Left lung (tissue), 10 donors: ENCODE measurements around the gene PCDHGA1. TPM values are rescaled to one million over a fixed set of nuclear protein-coding genes. Genes with fewer than 3 reads are reported as not detected.

Experiments used
- ATAC-seq: fragments of 200-7000 bp; cut with Tn5 transposase; one replicate; pipeline ENCODE4 v1.9.1; 2020; ENCODE audit warnings: moderate library complexity
- DNase-seq, 4 donors: peaks; one replicate each; pipeline ENCODE4 v3.0.0-alpha.2; 2013 to 2020
- H3K27ac ChIP-seq, 2 donors: fragments of 200-600 bp; sonication (generic) in 1 of 2; one replicate each; pipeline versions ENCODE4 v1.5.0 to v1.8.0; 2020 to 2021
- H3K27me3 ChIP-seq, 2 donors: fragments of 200-600 bp; sonication (generic) in 1 of 2; one replicate each; pipeline versions ENCODE4 v1.5.0 to v1.8.0; 2020 to 2021
- H3K36me3 ChIP-seq, 2 donors: fragments of 200-600 bp; sonication (generic) in 1 of 2; one replicate each; pipeline versions ENCODE4 v1.5.0 to v1.8.0; 2020 to 2021
- H3K4me1 ChIP-seq, 2 donors: fragments of 200-600 bp; one replicate each; pipeline ENCODE4 v1.8.0; 2021
- H3K4me3 ChIP-seq, 2 donors: fragments of 200-600 bp; sonication (generic) in 1 of 2; one replicate each; pipeline versions ENCODE4 v1.5.0 to v1.8.0; 2020 to 2021; ENCODE audit warnings: mild to moderate bottlenecking in 1 of 2
- H3K9me3 ChIP-seq, 2 donors: fragments of 200-600 bp; sonication (generic) in 1 of 2; one replicate each; pipeline versions ENCODE4 v1.5.0 to v1.8.0; 2020 to 2021
- CTCF ChIP-seq, 2 donors: fragments of 200-600 bp; sonication (generic) in 1 of 2; IDR thresholded peaks; one replicate each; pipeline versions ENCODE4 v1.5.0 to v1.8.0; 2021; ENCODE audit warnings: antibody characterized with exemption in 2 of 2
- intact Hi-C, 2 donors: fragments of 100-400 bp; cut with DNase I; formaldehyde crosslinking; loops; one replicate each; pipeline versions ENCODE4 v1.11.2 to v1.14.2; 2022
- polyA plus RNA-seq, 6 donors: library from polyadenylated mRNA; unstranded; fragments of 120-200 nt; gene quantifications; one replicate each; pipeline ENCODE4 v1.2.1, GENCODE V29; 2013; ENCODE audit not compliant: insufficient read length in 6 of 6
- total RNA-seq, 2 donors: library from RNA; stranded (reverse); fragmentation: NEBNext Ultra II Directional; extraction: Animal tissue kit (Norgen Biotek cat#: 25700); gene quantifications; one replicate each; pipeline ENCODE4 v1.2.1, GENCODE V29; 2021
- donor health status: DM: no; HTN: yes; CAD: no.
- donor health status: DM: no; HTN: no; CAD: no.

PCDHGA1 gene
- total and polyA plus RNA-seq, 8 donors: 0.38 to 1.1 (median 0.75) TPM

- H3K4me1 ChIP-seq: peaks cover 10 to 58% of the 10 kb centered on the region in 2 donors
- peak overlapping the region; percentile 60 to 72 for H3K27ac ChIP-seq
- intact Hi-C loops: loop anchor here in 1 of 2 donors (10.0 kb wide), 1 partner anchor 111 kb away; the partner anchor contains the start of genes PCDHGA10 and PCDHGB7
- DNase-seq (no peak), ATAC-seq (no peak)
- TF ChIP-seq CTCF (IDR thresholded peaks at IDR 0.05): no peak
- no peaks in the 10 kb centered on the region for H3K27me3 ChIP-seq
- H3K9me3 ChIP-seq: no peaks in the 10 kb centered on the region
- no peak overlapping the region for H3K4me3 ChIP-seq
- H3K36me3 ChIP-seq: peaks cover 0 to 84% of the 10 kb centered on the region in 2 donors
These were observed 195.3 kb downstream of the PCDHGA1 start for GRCh38 chr5:141525653-141526052.

DNA sequence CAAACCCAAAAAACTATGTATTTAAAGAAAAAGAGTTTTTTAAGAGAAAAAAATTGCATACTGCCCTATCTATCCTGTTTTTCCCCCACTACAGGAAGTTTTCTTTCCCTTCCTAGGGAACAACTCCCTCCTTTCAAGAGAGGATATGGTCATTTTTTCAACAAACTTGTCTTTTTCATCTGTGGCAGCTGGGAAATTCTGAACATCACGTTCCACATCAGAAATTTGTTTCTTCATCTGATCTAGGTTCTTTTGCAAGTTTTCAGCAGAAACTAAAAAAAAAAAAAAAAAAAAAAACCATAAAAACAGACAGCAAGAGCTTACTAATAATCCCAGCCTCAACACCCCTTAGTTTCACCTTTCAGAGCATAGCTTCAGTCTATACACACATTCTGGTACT is 197.1 kb downstream of the PCDHGA1 start:
- Histone ChIP-seq H3K27ac (peak overlapping the region; percentile 38 to 58), H3K4me1 (peaks cover 0 to 40% of the 10 kb centered on the region in 2 donors), H3K27me3 (no peaks in the 10 kb centered on the region), H3K4me3 (no peak overlapping the region), H3K36me3 (peaks cover 0 to 92% of the 10 kb centered on the region in 2 donors), H3K9me3 (no peaks in the 10 kb centered on the region)
- TF ChIP-seq CTCF (IDR thresholded peaks at IDR 0.05): no peak
- no peak for ATAC-seq
- peak in 1 of 4 donors; percentile 65 for DNase-seq
- intact Hi-C loops: loop anchor here in 1 of 2 donors (10.0 kb wide), 1 partner anchor 113 kb away; the partner anchor contains the start of genes PCDHGA10 and PCDHGB7

GRCh38 chr5:141528291-141528984 is 198.1 kb downstream of the PCDHGA1 start:
- H3K27ac ChIP-seq: peak overlapping the region; percentile 57 to 58
- no peaks in the 10 kb centered on the region for H3K9me3 ChIP-seq
- H3K36me3 ChIP-seq: peaks cover 0 to 92% of the 10 kb centered on the region in 2 donors
- intact Hi-C loops: loop anchor here in 1 of 2 donors (10.0 kb wide), 1 partner anchor 114 kb away; the partner anchor contains the start of genes PCDHGA10 and PCDHGB7
- ATAC-seq (no peak), DNase-seq (peak in 2 of 4 donors; percentile 62 to 65)
- peaks cover 0 to 32% of the 10 kb centered on the region in 2 donors for H3K4me1 ChIP-seq
- H3K4me3 ChIP-seq: no peak overlapping the region
- no peak for TF ChIP-seq CTCF (IDR thresholded peaks at IDR 0.05)
- H3K27me3 ChIP-seq: no peaks in the 10 kb centered on the region

GRCh38 chr5:141529002-141529401 is 198.7 kb downstream of the PCDHGA1 start:
- Histone ChIP-seq H3K27me3 (no peaks in the 10 kb centered on the region), H3K27ac (peak overlapping the region; percentile 57 to 58), H3K9me3 (no peaks in the 10 kb centered on the region), H3K36me3 (peaks cover 0 to 92% of the 10 kb centered on the region in 2 donors), H3K4me1 (peaks cover 0 to 29% of the 10 kb centered on the region in 2 donors), H3K4me3 (no peak overlapping the region)
- ATAC-seq (peak; percentile 6), DNase-seq (peak in 2 of 4 donors; percentile 69 to 75)
- no peak for TF ChIP-seq CTCF (IDR thresholded peaks at IDR 0.05)
- intact Hi-C loops: loop anchor here in 1 of 2 donors (10.0 kb wide), 1 partner anchor 114 kb away; the partner anchor contains the start of genes PCDHGA10 and PCDHGB7

DNA sequence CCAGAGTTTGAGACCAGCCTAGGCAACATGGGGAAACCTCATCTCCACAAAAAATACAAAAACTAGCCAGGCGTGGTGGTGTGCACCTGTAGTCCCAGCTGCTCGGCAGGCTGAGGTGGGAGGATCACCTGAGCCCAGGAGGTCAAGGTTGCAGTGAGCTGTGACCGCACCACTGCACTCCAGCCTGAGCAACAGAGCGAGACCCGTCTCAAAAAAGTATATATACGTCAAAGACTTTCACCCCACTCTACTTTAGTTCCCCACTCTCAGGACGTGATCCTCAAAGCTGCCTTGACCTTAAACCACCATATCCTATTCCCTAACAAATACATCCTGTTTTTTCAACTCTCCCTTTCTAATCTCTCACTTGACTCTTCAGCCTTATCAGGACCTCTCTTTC is 199.6 kb downstream of the PCDHGA1 start:
- no peak for TF ChIP-seq CTCF (IDR thresholded peaks at IDR 0.05)
- no peaks in the 10 kb centered on the region for H3K9me3 ChIP-seq
- H3K36me3 ChIP-seq: peaks cover 0 to 90% of the 10 kb centered on the region in 2 donors
- intact Hi-C loops: loop anchor here in 1 of 2 donors (10.0 kb wide), 1 partner anchor 115 kb away; the partner anchor contains the start of genes PCDHGA10 and PCDHGB7
- DNase-seq: no peak
- ATAC-seq: no peak
- H3K4me1 ChIP-seq: peaks cover 0 to 21% of the 10 kb centered on the region in 2 donors
- peak overlapping the region in 1 of 2 donors; percentile 58 for H3K27ac ChIP-seq
- no peak overlapping the region for H3K4me3 ChIP-seq
- no peaks in the 10 kb centered on the region for H3K27me3 ChIP-seq
